Airway epithelial cell (primary cell): ENCODE results near the gene OR52A1. TPM values are rescaled to one million over a fixed set of nuclear protein-coding genes. Genes with fewer than 3 reads are reported as not detected.

Source experiments
- total RNA-seq: library from RNA; depleted of rRNA; stranded (reverse); fragments of >200 nt; gene quantifications from 2 replicates; pipeline ENCODE4 v1.2.3, GENCODE V29; 2015

OR52A1 gene
- total RNA-seq, result not detected in 2 replicates

GRCh38 chr11:5154657-5155056, at the start of gene OR52A1:
TSS of gene OR52A1 (minus strand) at chr11:5154757. CDS start at chr11:5152369, 2,388 bp downstream.

GRCh38 chr11:5200582-5200981, 46.0 kb upstream of the OR52A1 start, which contains the start of gene OR51V1:
TSS of gene OR51V1 (minus strand) at chr11:5200682. CDS start at chr11:5200682, 0 bp downstream.

GRCh38 chr11:5137996-5138395, 16.6 kb downstream of the OR52A1 start, which contains the start of gene OR52A5:
TSS of gene OR52A5 (minus strand) at chr11:5138356. CDS start at chr11:5132642, 5,714 bp downstream.

Other genes with a start within 250 kb of the OR52A1 start
- not detected in 2 replicates for gene OR51G2, start 235.4 kb downstream of the OR52A1 start, total RNA-seq
- not detected in 2 replicates for gene OR51G1, start 230.4 kb downstream of the OR52A1 start, total RNA-seq
- not detected in 2 replicates for gene OR51A4, start 207.2 kb downstream of the OR52A1 start, total RNA-seq
- gene OR51A2, start 199.0 kb downstream of the OR52A1 start, total RNA-seq, result not detected in 2 replicates
- not detected in 2 replicates for gene OR51L1, start 159.9 kb downstream of the OR52A1 start, total RNA-seq
- gene OR52J3, start 108.2 kb downstream of the OR52A1 start, total RNA-seq, result not detected in 2 replicates
- not detected in 2 replicates for gene OR52E2, start 95.1 kb downstream of the OR52A1 start, total RNA-seq
- not detected in 2 replicates for gene OR52E1, start 85.2 kb downstream of the OR52A1 start, total RNA-seq
- not detected in 2 replicates for gene OR52A5, start 16.4 kb downstream of the OR52A1 start, total RNA-seq
- not detected in 2 replicates for gene OR51V1, start 45.9 kb upstream of the OR52A1 start, total RNA-seq
- gene HBB, start 72.3 kb upstream of the OR52A1 start, total RNA-seq, result not detected in 2 replicates
- not detected in 2 replicates for gene HBD, start 79.7 kb upstream of the OR52A1 start, total RNA-seq
- gene HBG1, start 95.1 kb upstream of the OR52A1 start, total RNA-seq, result not detected in 2 replicates
- gene HBG2, start 100.0 kb upstream of the OR52A1 start, total RNA-seq, result not detected in 2 replicates
- not detected in 2 replicates for gene HBE1, start 115.2 kb upstream of the OR52A1 start, total RNA-seq
- not detected in 2 replicates for gene OR51B4, start 147.2 kb upstream of the OR52A1 start, total RNA-seq
- not detected in 2 replicates for gene OR51B2, start 169.5 kb upstream of the OR52A1 start, total RNA-seq
- not detected in 2 replicates for gene OR51B5, start 188.8 kb upstream of the OR52A1 start, total RNA-seq
- gene OR51B6, start 196.8 kb upstream of the OR52A1 start, total RNA-seq, result not detected in 2 replicates
- gene OR51M1, start 229.1 kb upstream of the OR52A1 start, total RNA-seq, result not detected in 2 replicates